ENCODE data around the gene ARHGAP10. TPM values are rescaled to one million over a fixed set of nuclear protein-coding genes. Genes with fewer than 3 reads are reported as not detected.

The ARHGAP10 gene
- total RNA-seq, 1 experiment from 2014 or later: 36.6 TPM

- peaks cover 36% of the 10 kb centered on the region for H3K36me3 Mint-ChIP-seq (ENCODE audit: insufficient read depth, unreplicated experiment)
- Histone ChIP-seq H3K4me1 (no peaks in the 10 kb centered on the region), H3K27me3 (replicated peaks; ENCODE audit: control insufficient read depth, insufficient read depth, low read length) (no peaks in the 10 kb centered on the region), H3K4me3 (ENCODE audit: low read depth, low read length) (no peak overlapping the region), H3K36me3 (ENCODE audit: control insufficient read depth, insufficient read depth, low read length) (no peaks in the 10 kb centered on the region), H3K9me3 (no peaks in the 10 kb centered on the region)
- BruUV-seq (replicated peaks): no TSS peak
- no peak overlapping the region for H3K27ac Mint-ChIP-seq (ENCODE audit: unreplicated experiment)
- intact Hi-C loops (cut with micrococcal nuclease; ENCODE audit: unreplicated experiment): no loop called here
- CTCF ChIA-PET: no interaction called here
- H3K4me3 Mint-ChIP-seq (ENCODE audit: unreplicated experiment): no peak overlapping the region
- no peak for DNase-seq
- POLR2A ChIA-PET: no interaction called here
- no peak for TF ChIP-seq CTCF (IDR thresholded peaks at IDR 0.05; ENCODE audit: insufficient read depth in 1 of 2, low read depth in 1 of 2, low read length in 1 of 2, severe bottlenecking in 1 of 2, unreplicated experiment in 1 of 2)
- no peaks in the 10 kb centered on the region for H3K4me1 Mint-ChIP-seq (ENCODE audit: low read depth, unreplicated experiment)
- no peaks in the 10 kb centered on the region for H3K9me3 Mint-ChIP-seq (ENCODE audit: unreplicated experiment)
- H3K27me3 Mint-ChIP-seq (ENCODE audit: insufficient read depth, unreplicated experiment): no peaks in the 10 kb centered on the region
Observed at GRCh38 chr4:147855571-147856009, 123.7 kb downstream of the ARHGAP10 start.

- ChIA-PET POLR2A (no interaction called here), CTCF (no interaction called here)
- Mint-ChIP-seq H3K27ac (ENCODE audit: unreplicated experiment) (no peak overlapping the region), H3K36me3 (ENCODE audit: insufficient read depth, unreplicated experiment) (peaks cover 10% of the 10 kb centered on the region), H3K4me3 (ENCODE audit: unreplicated experiment) (no peak overlapping the region), H3K9me3 (ENCODE audit: unreplicated experiment) (no peaks in the 10 kb centered on the region), H3K4me1 (ENCODE audit: low read depth, unreplicated experiment) (no peaks in the 10 kb centered on the region), H3K27me3 (ENCODE audit: insufficient read depth, unreplicated experiment) (no peaks in the 10 kb centered on the region)
- no peaks in the 10 kb centered on the region for H3K36me3 ChIP-seq (ENCODE audit: control insufficient read depth, insufficient read depth, low read length)
- H3K4me3 ChIP-seq (ENCODE audit: low read depth, low read length): no peak overlapping the region
- no peak for DNase-seq
- TF ChIP-seq CTCF (IDR thresholded peaks at IDR 0.05; ENCODE audit: insufficient read depth in 1 of 2, low read depth in 1 of 2, low read length in 1 of 2, severe bottlenecking in 1 of 2, unreplicated experiment in 1 of 2): no peak
- no peaks in the 10 kb centered on the region for H3K9me3 ChIP-seq
- H3K27me3 ChIP-seq (replicated peaks; ENCODE audit: control insufficient read depth, insufficient read depth, low read length): no peaks in the 10 kb centered on the region
- intact Hi-C loops (cut with micrococcal nuclease; ENCODE audit: unreplicated experiment): loop anchor here (10.0 kb wide), 1 partner anchor 346 kb away; no protein-coding TSS in a partner anchor
- no peaks in the 10 kb centered on the region for H3K4me1 ChIP-seq
- BruUV-seq (replicated peaks): no TSS peak
Observed at GRCh38 chr4:147860960-147861359, 129.1 kb downstream of the ARHGAP10 start.

GRCh38 chr4:147862043-147862692, 130.3 kb downstream of the ARHGAP10 start:
- Mint-ChIP-seq H3K27me3 (ENCODE audit: insufficient read depth, unreplicated experiment) (no peaks in the 10 kb centered on the region), H3K4me3 (ENCODE audit: unreplicated experiment) (no peak overlapping the region), H3K9me3 (ENCODE audit: unreplicated experiment) (no peaks in the 10 kb centered on the region), H3K4me1 (ENCODE audit: low read depth, unreplicated experiment) (no peaks in the 10 kb centered on the region), H3K27ac (ENCODE audit: unreplicated experiment) (no peak overlapping the region), H3K36me3 (ENCODE audit: insufficient read depth, unreplicated experiment) (peaks cover 13% of the 10 kb centered on the region)
- H3K36me3 ChIP-seq (ENCODE audit: control insufficient read depth, insufficient read depth, low read length): no peaks in the 10 kb centered on the region
- ChIA-PET POLR2A (no interaction called here), CTCF (no interaction called here)
- H3K9me3 ChIP-seq: no peaks in the 10 kb centered on the region
- no peaks in the 10 kb centered on the region for H3K27me3 ChIP-seq (replicated peaks; ENCODE audit: control insufficient read depth, insufficient read depth, low read length)
- no peak for TF ChIP-seq CTCF (IDR thresholded peaks at IDR 0.05; ENCODE audit: insufficient read depth in 1 of 2, low read depth in 1 of 2, low read length in 1 of 2, severe bottlenecking in 1 of 2, unreplicated experiment in 1 of 2)
- intact Hi-C loops (cut with micrococcal nuclease; ENCODE audit: unreplicated experiment): loop anchor here (10.0 kb wide), 1 partner anchor 347 kb away; no protein-coding TSS in a partner anchor
- DNase-seq: no peak
- no TSS peak for BruUV-seq (replicated peaks)
- no peak overlapping the region for H3K4me3 ChIP-seq (ENCODE audit: low read depth, low read length)
- no peaks in the 10 kb centered on the region for H3K4me1 ChIP-seq
